ENCODE measurements around the gene DCPS.

GRCh38 chr11:126317756-126318573 lies 14.1 kb downstream of the DCPS start:
- TF ChIP-seq CTCF (IDR thresholded peaks at IDR 0.05), result no peak
- TF ChIP-seq POLR2A (IDR thresholded peaks at IDR 0.05), result no peak
